Upper lobe of right lung (tissue), 1 donor: Measurements from ENCODE around the gene BCL2L12. TPM values are rescaled to one million over a fixed set of nuclear protein-coding genes. Genes with fewer than 3 reads are reported as not detected.
A peak's percentile ranks its signal among the peaks of the same experiment; 100 is the strongest.

Experiments
- ATAC-seq: fragments of 200-7000 bp; cut with Tn5 transposase; one replicate; pipeline ENCODE4 v1.9.1; 2020; ENCODE audit warnings: mild to moderate bottlenecking, moderate library complexity
- DNase-seq: peaks from one replicate; pipeline ENCODE4 v3.0.0-alpha.2; 2020
- H3K27ac ChIP-seq: fragments of 200-600 bp; one replicate; pipeline ENCODE4 v1.8.0; 2022
- H3K27me3 ChIP-seq: fragments of 200-600 bp; one replicate; pipeline ENCODE4 v1.8.0; 2022; ENCODE audit warnings: mild to moderate bottlenecking
- H3K36me3 ChIP-seq: fragments of 200-600 bp; one replicate; pipeline ENCODE4 v1.8.0; 2022
- H3K4me1 ChIP-seq: fragments of 200-600 bp; one replicate; pipeline ENCODE4 v1.8.0; 2022
- H3K4me3 ChIP-seq: fragments of 200-600 bp; one replicate; pipeline ENCODE4 v1.8.0; 2022; ENCODE audit warnings: mild to moderate bottlenecking
- H3K9me3 ChIP-seq: fragments of 200-600 bp; one replicate; pipeline ENCODE4 v1.8.0; 2022
- intact Hi-C: fragments of 100-400 bp; cut with DNase I; formaldehyde crosslinking; loops from one replicate; pipeline ENCODE4 v1.11.0; 2022
- total RNA-seq: library from RNA; stranded (reverse); fragmentation: NEBNext Ultra II Directional; extraction: Animal tissue kit (Norgen Biotek cat#: 25700); gene quantifications from one replicate; pipeline ENCODE4 v1.2.1, GENCODE V29; 2021
- TF ChIP-seq, protein P1 (sequence below): fragments of 200-600 bp; IDR thresholded peaks from one replicate; pipeline ENCODE4 v1.8.0; 2022; ENCODE audit warnings: antibody characterized with exemption
- donor health status: DM: no; HTN: yes; CAD: no; lungs with severe emphysema.

Gene BCL2L12
- total RNA-seq, 1 donor from 2014 or later, result 15.8 TPM

DNA sequence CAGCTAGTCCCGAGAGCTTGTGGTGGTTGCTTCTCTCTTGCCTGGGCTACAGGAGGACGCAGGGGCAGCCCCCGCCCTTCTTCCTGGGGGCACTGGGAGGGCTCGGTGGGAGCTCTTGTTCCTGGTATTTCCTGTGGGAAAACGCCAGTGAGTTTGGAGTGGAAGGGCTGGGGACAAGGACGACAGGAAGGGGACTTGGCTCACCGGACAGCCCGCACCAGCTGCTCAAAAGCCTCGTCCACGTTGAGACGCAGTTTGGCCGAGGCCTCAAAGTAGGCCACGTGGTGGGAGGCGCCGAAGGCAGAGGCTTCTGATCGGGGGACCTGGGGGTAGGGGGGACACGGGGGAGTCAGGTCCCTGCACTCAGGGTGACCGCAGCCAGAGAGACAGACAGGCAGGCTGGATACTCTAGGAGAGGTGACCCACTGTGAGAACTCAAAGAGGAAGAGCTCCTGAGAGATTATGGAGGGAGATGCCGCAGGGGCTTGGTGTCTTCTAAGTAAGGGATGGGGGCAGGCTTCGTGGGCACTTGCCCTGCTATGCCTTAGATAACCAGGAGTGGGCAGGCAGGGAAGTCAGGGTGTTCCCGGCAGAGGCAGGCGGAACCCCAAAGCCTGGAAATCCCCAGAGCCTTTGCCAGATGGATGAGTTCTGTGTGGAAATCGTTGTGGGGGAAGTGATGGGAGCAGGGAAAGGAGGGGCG is 30.1 kb upstream of the BCL2L12 start:
- TF ChIP-seq, protein P1, sequence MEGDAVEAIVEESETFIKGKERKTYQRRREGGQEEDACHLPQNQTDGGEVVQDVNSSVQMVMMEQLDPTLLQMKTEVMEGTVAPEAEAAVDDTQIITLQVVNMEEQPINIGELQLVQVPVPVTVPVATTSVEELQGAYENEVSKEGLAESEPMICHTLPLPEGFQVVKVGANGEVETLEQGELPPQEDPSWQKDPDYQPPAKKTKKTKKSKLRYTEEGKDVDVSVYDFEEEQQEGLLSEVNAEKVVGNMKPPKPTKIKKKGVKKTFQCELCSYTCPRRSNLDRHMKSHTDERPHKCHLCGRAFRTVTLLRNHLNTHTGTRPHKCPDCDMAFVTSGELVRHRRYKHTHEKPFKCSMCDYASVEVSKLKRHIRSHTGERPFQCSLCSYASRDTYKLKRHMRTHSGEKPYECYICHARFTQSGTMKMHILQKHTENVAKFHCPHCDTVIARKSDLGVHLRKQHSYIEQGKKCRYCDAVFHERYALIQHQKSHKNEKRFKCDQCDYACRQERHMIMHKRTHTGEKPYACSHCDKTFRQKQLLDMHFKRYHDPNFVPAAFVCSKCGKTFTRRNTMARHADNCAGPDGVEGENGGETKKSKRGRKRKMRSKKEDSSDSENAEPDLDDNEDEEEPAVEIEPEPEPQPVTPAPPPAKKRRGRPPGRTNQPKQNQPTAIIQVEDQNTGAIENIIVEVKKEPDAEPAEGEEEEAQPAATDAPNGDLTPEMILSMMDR, result no peak
- H3K27ac ChIP-seq, result peak overlapping the region; percentile 53
- ATAC-seq (no peak), DNase-seq (no peak)
- H3K4me3 ChIP-seq, result no peak overlapping the region
- H3K9me3 ChIP-seq, result no peaks in the 10 kb centered on the region
- H3K36me3 ChIP-seq, result no peaks in the 10 kb centered on the region
- H3K4me1 ChIP-seq, result peaks cover 20% of the 10 kb centered on the region
- intact Hi-C loops, result no loop called here
- H3K27me3 ChIP-seq, result no peaks in the 10 kb centered on the region

DNA sequence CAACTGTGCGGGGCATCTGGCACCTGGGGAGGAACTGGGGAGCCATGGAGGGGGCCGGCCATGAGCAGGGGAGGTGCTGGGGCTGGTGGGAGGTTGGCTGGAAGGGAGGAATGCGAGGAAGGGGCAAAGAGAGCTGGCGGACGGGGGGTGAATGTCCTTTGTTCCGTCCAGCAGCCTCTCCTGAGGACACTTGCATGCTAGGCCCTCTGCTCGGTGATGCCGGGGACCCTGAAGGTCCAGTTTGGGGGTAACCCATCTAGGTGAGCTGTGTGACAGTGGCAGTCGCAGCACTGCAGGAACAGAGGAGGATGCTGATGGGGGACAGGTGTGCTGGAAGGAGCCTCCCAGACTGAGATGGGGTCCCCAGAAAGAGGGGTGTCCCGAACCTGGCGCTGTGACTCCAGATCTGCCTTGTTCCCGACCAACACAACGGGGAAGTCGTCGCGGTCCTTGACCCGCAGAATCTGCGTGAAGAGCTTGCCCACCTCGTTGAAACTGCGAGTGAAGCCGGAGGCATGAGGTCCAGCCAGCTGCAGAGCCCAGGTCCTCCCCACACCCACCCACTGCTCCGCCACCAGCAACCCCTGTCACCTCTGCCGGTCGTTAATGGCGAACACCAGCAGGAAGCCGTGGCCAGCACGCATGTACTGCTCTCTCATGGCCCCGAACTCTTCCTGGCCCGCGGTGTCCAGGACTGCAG is 29.4 kb upstream of the BCL2L12 start:
- TF ChIP-seq, protein P1, result no peak
- ATAC-seq (no peak), DNase-seq (no peak)
- H3K27me3 ChIP-seq, result no peaks in the 10 kb centered on the region
- H3K9me3 ChIP-seq, result no peaks in the 10 kb centered on the region
- intact Hi-C loops, result no loop called here
- H3K4me1 ChIP-seq, result peaks cover 20% of the 10 kb centered on the region
- no peaks in the 10 kb centered on the region for H3K36me3 ChIP-seq
- peak overlapping the region; percentile 53 for H3K27ac ChIP-seq
- H3K4me3 ChIP-seq, result no peak overlapping the region

DNA sequence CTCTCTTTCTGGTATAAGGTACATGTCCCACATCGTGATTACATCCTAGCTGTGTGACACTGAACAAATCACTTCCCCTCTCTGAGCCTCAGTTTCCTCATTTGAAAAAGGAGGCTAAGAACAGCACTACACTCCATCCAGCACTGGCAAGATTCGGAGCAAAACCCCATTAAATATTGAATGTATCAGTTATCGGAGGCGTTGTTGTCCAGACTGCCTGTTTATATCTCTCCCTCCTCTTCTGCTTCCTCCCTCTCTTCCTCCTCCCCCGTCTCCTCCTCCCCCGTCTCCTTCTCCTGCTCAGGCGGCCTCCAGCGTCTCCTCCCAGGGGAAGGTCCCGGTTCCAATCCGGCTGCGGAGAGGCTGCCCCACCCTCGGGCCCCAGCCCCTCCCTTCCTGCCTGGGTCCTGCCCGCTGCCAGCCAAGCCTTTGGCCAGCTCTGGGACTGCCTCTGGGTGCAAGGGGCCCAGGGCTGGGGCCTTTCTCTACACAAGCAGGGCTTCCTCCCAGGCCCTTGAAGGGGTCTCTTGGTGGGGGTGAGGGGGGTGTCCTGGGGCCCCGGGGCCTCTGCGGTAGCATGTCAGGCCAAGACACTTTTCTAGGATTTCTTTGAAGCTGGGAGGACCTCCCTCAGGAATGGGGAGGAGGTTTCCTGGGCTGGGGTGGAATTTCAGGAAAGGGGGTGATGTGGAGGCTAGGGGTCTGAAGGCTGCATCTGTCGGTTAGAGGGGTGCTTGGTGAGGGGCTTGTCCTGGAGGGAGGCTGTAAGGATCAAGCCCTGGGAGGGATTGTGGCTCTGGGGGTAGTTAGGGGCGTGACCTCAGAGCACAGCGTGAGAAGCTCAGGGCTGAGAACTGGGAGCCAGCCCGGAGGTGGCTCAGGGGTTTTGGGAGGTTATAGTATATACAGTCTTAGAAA is 27.7 kb upstream of the BCL2L12 start:
- Histone ChIP-seq H3K4me3 (peak overlapping the region; percentile 91), H3K4me1 (peaks cover 26% of the 10 kb centered on the region), H3K9me3 (no peaks in the 10 kb centered on the region), H3K27me3 (no peaks in the 10 kb centered on the region), H3K36me3 (no peaks in the 10 kb centered on the region), H3K27ac (peak overlapping the region; percentile 100)
- DNase-seq (peak; percentile 92), ATAC-seq (peak; percentile 31)
- TF ChIP-seq, protein P1, result no peak
- intact Hi-C loops, result no loop called here

GRCh38 chr19:49639401-49640112 is 26.2 kb upstream of the BCL2L12 start:
- intact Hi-C loops, result no loop called here
- Histone ChIP-seq H3K4me1 (peaks cover 34% of the 10 kb centered on the region), H3K27me3 (no peaks in the 10 kb centered on the region), H3K27ac (peak overlapping the region; percentile 100), H3K9me3 (no peaks in the 10 kb centered on the region), H3K36me3 (no peaks in the 10 kb centered on the region), H3K4me3 (peak overlapping the region; percentile 91)
- TF ChIP-seq, protein P1, result no peak
- DNase-seq (no peak), ATAC-seq (no peak)
